OCI-LY7 (cell line): ENCODE results near the gene GDI1. TPM values are rescaled to one million over a fixed set of nuclear protein-coding genes. Genes with fewer than 3 reads are reported as not detected.

Experiments used
- BruUV-seq: library from RNA; stranded (reverse); fragments of 400-500 nt; replicated peaks from 2 replicates; lab custom pipeline; 2021; lab: Mats Ljungman, UMichigan
- CTCF ChIA-PET: fragments of 300-600 bp; sonication (Branson Sonifier 250); formaldehyde crosslinking; loops from one replicate; lab custom pipeline; 2022; ENCODE audit warnings: antibody characterized with exemption; ENCODE audit not compliant: unreplicated experiment; lab: Charles Lee
- POLR2A ChIA-PET: fragments of 300-600 bp; sonication (Branson Sonifier 250); formaldehyde crosslinking; loops from one replicate; lab custom pipeline; 2022; ENCODE audit warnings: antibody characterized with exemption; lab: Charles Lee
- DNase-seq: peaks from one replicate; pipeline ENCODE4 v3.0.0-alpha.2; 2015; ENCODE audit warnings: low spot score
- H2AFZ ChIP-seq: fragments of 200-600 bp; sonication (generic), shearing (Covaris generic); 2 replicates; pipeline ENCODE4 v1.6.1; 2014; ENCODE audit warnings: mild to moderate bottlenecking, antibody characterized with exemption, low read length, moderate library complexity
- H3K27ac ChIP-seq: fragments of 200-600 bp; sonication (generic); 2 replicates; pipeline ENCODE4 v1.5.1; 2014; ENCODE audit warnings: mixed run types, low read depth, mild to moderate bottlenecking, moderate library complexity, low read length, inconsistent platforms; ENCODE audit not compliant: poor library complexity, severe bottlenecking
- H3K36me3 ChIP-seq: fragments of 200-600 bp; sonication (generic); 2 replicates; pipeline ENCODE4 v1.6.1; 2014; ENCODE audit warnings: mild to moderate bottlenecking, antibody characterized with exemption, low read length, moderate library complexity, mixed read lengths; ENCODE audit not compliant: insufficient read depth
- H3K4me1 ChIP-seq: fragments of 200-600 bp; sonication (generic); 2 replicates; pipeline ENCODE4 v1.5.1; 2014; ENCODE audit warnings: mild to moderate bottlenecking, low read length; ENCODE audit not compliant: insufficient read depth, poor library complexity, severe bottlenecking
- H3K4me2 ChIP-seq: fragments of 200-600 bp; sonication (generic); 2 replicates; pipeline ENCODE4 v1.6.1; 2014; ENCODE audit warnings: mild to moderate bottlenecking, low read length
- H3K4me3 ChIP-seq: fragments of 200-600 bp; sonication (generic); 2 replicates; pipeline ENCODE4 v1.5.1; 2014; ENCODE audit warnings: mild to moderate bottlenecking, low read depth, low read length; ENCODE audit not compliant: poor library complexity, severe bottlenecking
- H3K79me2 ChIP-seq: fragments of 200-600 bp; sonication (generic); 2 replicates; pipeline ENCODE4 v1.6.1; 2016; ENCODE audit warnings: low read depth, mild to moderate bottlenecking, low read length, moderate library complexity, mixed read lengths; ENCODE audit not compliant: insufficient read depth
- H3K9me2 ChIP-seq: fragments of 200-600 bp; sonication (generic); 2 replicates; pipeline ENCODE4 v1.6.1; 2016; ENCODE audit warnings: mild to moderate bottlenecking, low read length, mixed read lengths; ENCODE audit not compliant: insufficient read depth
- H3K9me3 ChIP-seq: fragments of 200-600 bp; sonication (generic); 2 replicates; pipeline ENCODE4 v1.6.1; 2014; ENCODE audit warnings: mild to moderate bottlenecking, mixed run types, low read length, mixed read lengths
- H4K20me1 ChIP-seq: fragments of 200-600 bp; sonication (generic); 2 replicates; pipeline ENCODE4 v1.6.1; 2014; ENCODE audit warnings: mild to moderate bottlenecking, antibody characterized with exemption, low read length, moderate library complexity, mixed read lengths; ENCODE audit not compliant: insufficient read depth
- EZH2phosphoT487 ChIP-seq: fragments of 200-600 bp; sonication (generic); IDR thresholded peaks from 2 replicates; pipeline ENCODE4 v1.6.1; 2018; ENCODE audit warnings: low read depth, borderline replicate concordance, mild to moderate bottlenecking, mixed run types, antibody characterized with exemption, low read length, moderate library complexity, mixed read lengths
- intact Hi-C: fragments of 100-400 bp; cut with micrococcal nuclease; formaldehyde crosslinking; loops from one replicate; pipeline ENCODE4 v1.10.0; 2022; ENCODE audit not compliant: unreplicated experiment
- total RNA-seq, 2 experiments: library from RNA; depleted of rRNA in 1 of 2; stranded (reverse); fragments of >200 nt in 1 of 2; shearing (Covaris generic) in 1 of 2; gene quantifications; 2 replicates each; pipeline ENCODE4 v1.2.3, GENCODE V29; 2014 to 2022
- TF ChIP-seq, protein P1 (sequence below): fragments of 200-600 bp; sonication (generic); conservative IDR thresholded peaks from 2 replicates; pipeline ENCODE4 v1.5.1; 2014; ENCODE audit warnings: mild to moderate bottlenecking, antibody characterized with exemption, low read length, moderate library complexity, mixed read lengths

The GDI1 gene
- total RNA-seq, 2 experiments from 2014 or later, result 76.6 to 103 TPM

DNA sequence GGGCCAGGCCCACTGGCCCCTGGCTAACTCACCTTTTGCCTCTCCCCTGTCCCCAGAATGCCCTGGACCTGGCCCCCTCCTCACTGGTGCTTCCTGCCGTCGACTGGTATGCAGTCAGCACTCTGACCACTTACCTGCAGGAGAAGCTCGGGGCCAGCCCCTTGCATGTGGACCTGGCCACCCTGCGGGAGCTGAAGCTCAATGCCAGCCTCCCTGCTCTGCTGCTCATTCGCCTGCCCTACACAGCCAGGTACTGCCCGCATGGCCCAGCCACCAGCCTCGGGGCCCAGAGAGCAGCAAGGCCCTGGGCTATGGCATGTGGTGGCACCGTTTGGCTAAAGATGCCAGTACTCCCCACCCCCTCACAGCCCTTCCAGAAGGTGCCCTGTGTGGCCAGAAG lies 4.7 kb upstream of the GDI1 start:
- ChIA-PET POLR2A (no interaction called here), CTCF (no interaction called here)
- H3K9me2 ChIP-seq, result no peaks in the 10 kb centered on the region

DNA sequence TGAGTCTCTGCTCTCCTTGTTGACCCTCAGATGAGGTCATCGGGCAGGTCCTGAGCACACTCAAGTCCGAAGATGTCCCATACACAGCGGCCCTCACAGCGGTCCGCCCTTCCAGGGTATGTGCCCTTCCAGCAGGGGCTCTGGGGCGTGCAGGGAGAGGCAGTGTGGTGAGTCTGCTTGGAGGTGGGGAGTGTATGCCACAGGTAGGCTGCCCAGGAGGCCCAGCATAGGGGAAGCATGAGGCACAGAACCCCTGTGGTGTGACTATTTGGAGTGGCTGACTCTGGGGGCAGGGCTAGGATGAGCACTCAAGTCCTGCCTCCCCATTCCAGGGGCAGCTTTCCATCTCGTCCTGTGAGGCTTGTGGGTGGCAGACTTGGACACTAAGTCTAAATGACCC lies 3.3 kb upstream of the GDI1 start:
- BruUV-seq, result no TSS peak
- H4K20me1 ChIP-seq, result no peaks in the 10 kb centered on the region
- CTCF ChIA-PET, result no interaction called here
- H3K9me3 ChIP-seq, result no peaks in the 10 kb centered on the region
- no peak for TF ChIP-seq EZH2phosphoT487
- TF ChIP-seq, protein P1, sequence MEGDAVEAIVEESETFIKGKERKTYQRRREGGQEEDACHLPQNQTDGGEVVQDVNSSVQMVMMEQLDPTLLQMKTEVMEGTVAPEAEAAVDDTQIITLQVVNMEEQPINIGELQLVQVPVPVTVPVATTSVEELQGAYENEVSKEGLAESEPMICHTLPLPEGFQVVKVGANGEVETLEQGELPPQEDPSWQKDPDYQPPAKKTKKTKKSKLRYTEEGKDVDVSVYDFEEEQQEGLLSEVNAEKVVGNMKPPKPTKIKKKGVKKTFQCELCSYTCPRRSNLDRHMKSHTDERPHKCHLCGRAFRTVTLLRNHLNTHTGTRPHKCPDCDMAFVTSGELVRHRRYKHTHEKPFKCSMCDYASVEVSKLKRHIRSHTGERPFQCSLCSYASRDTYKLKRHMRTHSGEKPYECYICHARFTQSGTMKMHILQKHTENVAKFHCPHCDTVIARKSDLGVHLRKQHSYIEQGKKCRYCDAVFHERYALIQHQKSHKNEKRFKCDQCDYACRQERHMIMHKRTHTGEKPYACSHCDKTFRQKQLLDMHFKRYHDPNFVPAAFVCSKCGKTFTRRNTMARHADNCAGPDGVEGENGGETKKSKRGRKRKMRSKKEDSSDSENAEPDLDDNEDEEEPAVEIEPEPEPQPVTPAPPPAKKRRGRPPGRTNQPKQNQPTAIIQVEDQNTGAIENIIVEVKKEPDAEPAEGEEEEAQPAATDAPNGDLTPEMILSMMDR, result no peak
- no peak overlapping the region for H2AFZ ChIP-seq
- H3K27ac ChIP-seq, result no peak overlapping the region
- DNase-seq, result no peak
- peaks cover 23% of the 10 kb centered on the region for H3K4me1 ChIP-seq
- POLR2A ChIA-PET, result no interaction called here
- no peak overlapping the region for H3K4me2 ChIP-seq
- intact Hi-C loops, result no loop called here
- H3K79me2 ChIP-seq, result peaks cover 20% of the 10 kb centered on the region
- peaks cover 10% of the 10 kb centered on the region; the same call in 1 of the 2 replicates for H3K36me3 ChIP-seq
- H3K4me3 ChIP-seq, result no peak overlapping the region
- H3K9me2 ChIP-seq, result no peaks in the 10 kb centered on the region

More for the DNA sequence above, 4.7 kb upstream of the GDI1 start:
- Histone ChIP-seq H3K9me3 (no peaks in the 10 kb centered on the region), H4K20me1 (no peaks in the 10 kb centered on the region), H2AFZ (no peak overlapping the region), H3K36me3 (peaks cover 8% of the 10 kb centered on the region; the same call in 1 of the 2 replicates), H3K4me2 (no peak overlapping the region), H3K27ac (no peak overlapping the region), H3K4me1 (peaks cover 19% of the 10 kb centered on the region), H3K4me3 (no peak overlapping the region), H3K79me2 (peaks cover 13% of the 10 kb centered on the region; the same call in 1 of the 2 replicates)
- TF ChIP-seq EZH2phosphoT487, result no peak
- TF ChIP-seq, protein P1, result no peak
- DNase-seq, result no peak
- BruUV-seq, result no TSS peak
- intact Hi-C loops, result no loop called here

DNA sequence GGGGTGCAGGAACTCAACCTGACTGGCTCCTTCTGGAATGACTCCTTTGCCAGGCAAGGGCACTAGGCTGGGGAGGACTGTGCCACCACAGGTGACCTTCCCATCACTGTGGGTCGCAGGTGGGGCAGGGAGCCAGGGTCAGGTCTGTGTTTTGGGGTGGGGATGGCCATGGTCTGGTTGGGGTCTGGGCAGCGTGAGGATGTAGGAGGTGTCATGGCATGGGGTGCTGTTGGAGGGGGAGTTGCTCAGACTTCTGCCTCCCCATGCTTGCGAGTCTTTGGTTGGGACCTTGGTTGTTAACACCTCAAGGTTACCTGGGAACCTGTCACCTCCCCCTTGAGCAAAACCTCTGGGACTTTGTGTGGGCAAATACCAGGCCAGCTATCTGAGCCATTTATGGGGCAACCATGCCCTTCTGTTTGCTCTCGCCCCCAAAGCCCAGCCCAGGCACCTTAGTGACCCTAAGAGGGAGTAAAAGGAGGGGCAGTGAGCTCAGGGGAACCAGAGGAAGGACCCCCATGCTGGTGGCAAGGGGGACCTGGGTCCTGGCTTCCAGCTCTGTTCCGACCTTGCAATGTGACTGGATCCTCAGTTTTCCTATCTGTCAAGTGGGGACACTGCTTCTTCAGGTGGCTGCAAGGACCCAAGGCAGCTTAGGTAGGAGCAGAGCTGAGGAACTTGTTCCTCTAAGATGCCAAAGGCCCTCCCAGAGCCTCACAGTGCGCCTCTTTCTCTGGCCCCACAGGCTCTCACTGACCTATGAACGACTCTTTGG lies 2.4 kb upstream of the GDI1 start:
- intact Hi-C loops, result no loop called here
- POLR2A ChIA-PET, result no interaction called here
- Histone ChIP-seq H3K79me2 (peaks cover 19% of the 10 kb centered on the region), H3K36me3 (peaks cover 18% of the 10 kb centered on the region; the same call in 1 of the 2 replicates), H3K27ac (no peak overlapping the region), H3K9me3 (no peaks in the 10 kb centered on the region), H4K20me1 (no peaks in the 10 kb centered on the region), H2AFZ (no peak overlapping the region), H3K4me2 (no peak overlapping the region), H3K4me1 (peaks cover 18% of the 10 kb centered on the region), H3K9me2 (no peaks in the 10 kb centered on the region), H3K4me3 (no peak overlapping the region)
- BruUV-seq, result no TSS peak
- no peak for DNase-seq
- CTCF ChIA-PET, result no interaction called here
- TF ChIP-seq, protein P1, result no peak
- no peak for TF ChIP-seq EZH2phosphoT487
